ENCODE measurements around the gene ITGA3.

The ITGA3 gene

DNA sequence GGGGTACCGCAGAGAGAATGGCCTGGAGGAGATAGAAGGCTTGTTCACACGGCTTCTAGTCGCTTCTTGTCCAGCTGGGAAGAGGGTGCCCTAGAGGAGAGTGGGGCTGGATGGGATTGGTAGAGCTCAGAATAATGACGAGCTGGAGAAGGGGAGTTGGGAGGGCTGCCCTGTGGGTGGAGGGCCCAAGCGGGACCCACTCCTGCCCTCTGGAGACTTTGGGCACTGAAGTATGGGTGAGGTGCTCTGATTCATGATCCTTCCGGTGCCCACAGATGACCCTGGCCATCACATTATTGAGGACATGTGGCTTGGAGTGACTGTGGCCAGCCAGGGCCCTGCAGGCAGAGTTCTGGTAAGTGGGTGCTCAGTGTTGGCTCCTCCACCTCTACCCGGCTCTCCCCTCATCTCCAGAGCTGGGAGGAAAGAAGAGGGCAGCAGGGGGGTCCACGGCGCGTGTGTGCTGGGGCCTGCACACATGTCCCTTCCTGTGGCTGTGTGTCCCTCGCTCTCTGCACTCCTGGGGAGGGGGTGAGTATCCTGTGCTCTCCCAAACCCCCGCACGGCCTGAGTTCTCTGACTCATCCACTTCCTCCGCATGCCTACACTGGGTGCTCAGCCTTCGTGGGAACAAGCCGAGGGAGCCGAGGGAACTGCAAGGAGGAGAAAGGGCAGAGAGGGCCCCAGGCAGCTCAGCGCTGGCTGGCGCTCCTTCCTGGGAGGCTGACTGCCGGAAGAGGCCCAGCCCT is 8.5 kb downstream of the ITGA3 start:
- Histone ChIP-seq H3K4me3 (ENCODE audit: low read length) (no peak overlapping the region), H3K9me3 (ENCODE audit: insufficient read depth, low read depth, low read length) (no peaks in the 10 kb centered on the region), H3K9ac (ENCODE audit: low read depth, low read length) (no peak overlapping the region), H3K4me1 (ENCODE audit: insufficient read depth, low read length) (no peaks in the 10 kb centered on the region; the same call in 1 of the 2 replicates), H3K27me3 (ENCODE audit: insufficient read depth, low read length) (no peaks in the 10 kb centered on the region), H3K36me3 (ENCODE audit: insufficient read depth, low read depth, low read length) (no peaks in the 10 kb centered on the region), H3K27ac (ENCODE audit: low read length) (no peak overlapping the region)

DNA sequence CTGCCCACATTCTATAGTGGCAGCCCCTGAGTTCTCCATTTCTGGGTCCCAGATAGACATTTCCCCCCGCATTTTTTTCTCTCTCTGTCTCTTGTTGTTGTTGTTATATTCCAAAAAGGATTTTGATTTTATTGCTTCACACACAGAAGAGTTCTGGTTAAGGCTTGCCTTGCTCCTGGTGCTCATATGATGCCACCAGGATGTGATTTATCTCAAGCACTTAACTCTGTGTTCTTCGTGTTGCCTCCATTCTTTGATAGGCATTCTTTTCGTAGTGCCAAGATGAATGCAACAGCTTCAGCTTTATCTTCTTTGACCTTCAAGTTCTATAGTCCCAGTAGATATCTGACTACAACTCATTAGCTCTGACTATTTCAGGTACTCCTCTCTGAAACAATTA is 9.1 kb downstream of the ITGA3 start:
- H3K4me1 ChIP-seq (ENCODE audit: insufficient read depth, low read length) = no peaks in the 10 kb centered on the region
- no peaks in the 10 kb centered on the region for H3K27me3 ChIP-seq (ENCODE audit: insufficient read depth, low read length)
- no peaks in the 10 kb centered on the region for H3K36me3 ChIP-seq (ENCODE audit: insufficient read depth, low read depth, low read length)
- no peaks in the 10 kb centered on the region for H3K9me3 ChIP-seq (ENCODE audit: insufficient read depth, low read depth, low read length)
- H3K9ac ChIP-seq (ENCODE audit: low read depth, low read length) = no peak overlapping the region
- H3K4me3 ChIP-seq (ENCODE audit: low read length) = no peak overlapping the region
- H3K27ac ChIP-seq (ENCODE audit: low read length) = no peak overlapping the region

DNA sequence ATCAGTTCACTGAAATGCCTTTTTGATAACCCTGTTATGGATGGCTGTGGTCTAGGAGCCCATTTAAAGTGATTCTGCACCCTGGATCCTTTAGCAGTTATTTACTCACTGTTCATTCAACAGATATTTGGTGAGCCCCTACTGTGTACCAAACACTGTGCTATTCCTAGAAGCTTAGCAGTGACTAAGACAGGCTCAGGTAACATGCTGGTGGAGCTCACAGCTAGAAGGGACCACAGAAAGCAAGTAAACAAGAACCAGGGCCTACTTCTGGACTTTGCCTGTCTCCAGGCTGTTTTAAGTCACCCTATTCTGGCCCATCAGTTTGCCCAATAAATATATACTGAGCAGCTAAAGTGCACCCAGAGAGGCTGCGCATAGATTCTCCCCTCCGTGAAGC is 11.1 kb downstream of the ITGA3 start:
- no peak overlapping the region for H3K9ac ChIP-seq (ENCODE audit: low read depth, low read length)
- no peak overlapping the region for H3K4me3 ChIP-seq (ENCODE audit: low read length)
- no peaks in the 10 kb centered on the region for H3K27me3 ChIP-seq (ENCODE audit: insufficient read depth, low read length)
- H3K4me1 ChIP-seq (ENCODE audit: insufficient read depth, low read length) = no peaks in the 10 kb centered on the region
- H3K9me3 ChIP-seq (ENCODE audit: insufficient read depth, low read depth, low read length) = no peaks in the 10 kb centered on the region
- no peaks in the 10 kb centered on the region for H3K36me3 ChIP-seq (ENCODE audit: insufficient read depth, low read depth, low read length)
- no peak overlapping the region for H3K27ac ChIP-seq (ENCODE audit: low read length)

DNA sequence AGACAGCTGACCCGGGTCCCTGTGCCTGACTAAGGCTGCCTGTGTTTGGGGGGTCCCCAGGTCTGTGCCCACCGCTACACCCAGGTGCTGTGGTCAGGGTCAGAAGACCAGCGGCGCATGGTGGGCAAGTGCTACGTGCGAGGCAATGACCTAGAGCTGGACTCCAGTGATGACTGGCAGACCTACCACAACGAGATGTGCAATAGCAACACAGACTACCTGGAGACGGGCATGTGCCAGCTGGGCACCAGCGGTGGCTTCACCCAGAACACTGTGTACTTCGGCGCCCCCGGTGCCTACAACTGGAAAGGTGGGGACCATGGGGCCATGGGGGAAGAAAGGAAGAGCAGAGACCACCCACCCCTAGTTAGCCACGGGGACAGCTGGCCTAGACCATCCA is 12.1 kb downstream of the ITGA3 start:
- H3K9me3 ChIP-seq (ENCODE audit: insufficient read depth, low read depth, low read length) = no peaks in the 10 kb centered on the region
- no peaks in the 10 kb centered on the region for H3K36me3 ChIP-seq (ENCODE audit: insufficient read depth, low read depth, low read length)
- no peak overlapping the region for H3K27ac ChIP-seq (ENCODE audit: low read length)
- H3K4me3 ChIP-seq (ENCODE audit: low read length) = no peak overlapping the region
- H3K27me3 ChIP-seq (ENCODE audit: insufficient read depth, low read length) = no peaks in the 10 kb centered on the region
- no peak overlapping the region for H3K9ac ChIP-seq (ENCODE audit: low read depth, low read length)
- H3K4me1 ChIP-seq (ENCODE audit: insufficient read depth, low read length) = no peaks in the 10 kb centered on the region

DNA sequence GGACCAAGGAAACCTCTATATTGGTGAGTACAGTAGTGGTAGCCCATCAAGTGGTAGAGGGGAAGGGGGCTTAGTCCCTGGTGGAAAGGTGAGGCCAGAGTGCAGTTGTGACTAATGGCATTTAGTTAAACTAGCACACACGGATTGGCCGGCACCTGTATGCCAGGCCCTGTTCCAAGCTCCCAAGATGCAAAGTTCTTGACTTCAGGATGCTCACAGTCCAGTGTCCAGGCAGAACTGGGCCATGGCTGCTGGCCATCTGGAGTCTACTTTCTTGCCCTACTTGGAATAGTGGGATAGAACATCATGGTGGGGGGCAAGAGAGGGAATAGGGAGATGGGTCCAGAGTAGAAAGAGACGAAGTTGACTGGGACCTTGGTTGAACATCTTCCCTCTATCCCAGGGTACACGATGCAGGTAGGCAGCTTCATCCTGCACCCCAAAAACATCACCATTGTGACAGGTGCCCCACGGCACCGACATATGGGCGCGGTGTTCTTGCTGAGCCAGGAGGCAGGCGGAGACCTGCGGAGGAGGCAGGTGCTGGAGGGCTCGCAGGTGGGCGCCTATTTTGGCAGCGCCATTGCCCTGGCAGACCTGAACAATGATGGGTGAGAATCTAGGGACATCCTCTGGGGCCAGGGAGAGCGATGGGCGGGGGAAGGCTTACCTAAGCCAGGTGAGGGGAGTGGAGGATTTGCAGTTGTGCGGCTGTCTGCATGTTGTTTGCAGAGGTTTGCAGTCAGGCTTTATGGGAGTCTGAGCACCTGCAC is 15.2 kb downstream of the ITGA3 start:
- Histone ChIP-seq H3K27ac (ENCODE audit: low read length) (no peak overlapping the region), H3K9me3 (ENCODE audit: insufficient read depth, low read depth, low read length) (no peaks in the 10 kb centered on the region), H3K9ac (ENCODE audit: low read depth, low read length) (no peak overlapping the region), H3K36me3 (ENCODE audit: insufficient read depth, low read depth, low read length) (no peaks in the 10 kb centered on the region), H3K4me1 (ENCODE audit: insufficient read depth, low read length) (no peaks in the 10 kb centered on the region), H3K4me3 (ENCODE audit: low read length) (no peak overlapping the region), H3K27me3 (ENCODE audit: insufficient read depth, low read length) (peaks cover 5% of the 10 kb centered on the region; the same call in 1 of the 2 replicates)

DNA sequence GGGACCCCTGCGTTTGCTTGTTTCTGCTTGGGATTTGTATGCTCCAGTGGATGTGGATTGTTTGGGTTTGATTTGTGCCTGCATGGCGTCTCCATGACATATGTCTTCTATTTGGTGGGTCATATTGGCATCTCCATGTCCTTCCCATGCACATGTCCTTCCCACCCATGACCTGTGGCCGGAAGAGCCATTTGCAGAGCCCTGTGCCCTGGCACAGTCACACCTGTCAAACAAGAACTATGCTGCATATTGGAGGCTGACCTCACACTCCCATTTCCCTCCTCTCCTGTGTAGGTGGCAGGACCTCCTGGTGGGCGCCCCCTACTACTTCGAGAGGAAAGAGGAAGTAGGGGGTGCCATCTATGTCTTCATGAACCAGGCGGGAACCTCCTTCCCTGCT is 15.8 kb downstream of the ITGA3 start:
- H3K9ac ChIP-seq (ENCODE audit: low read depth, low read length) = no peak overlapping the region
- no peak overlapping the region for H3K27ac ChIP-seq (ENCODE audit: low read length)
- H3K27me3 ChIP-seq (ENCODE audit: insufficient read depth, low read length) = peaks cover 9% of the 10 kb centered on the region; the same call in 1 of the 2 replicates
- H3K9me3 ChIP-seq (ENCODE audit: insufficient read depth, low read depth, low read length) = no peaks in the 10 kb centered on the region
- no peaks in the 10 kb centered on the region for H3K4me1 ChIP-seq (ENCODE audit: insufficient read depth, low read length)
- no peak overlapping the region for H3K4me3 ChIP-seq (ENCODE audit: low read length)
- no peaks in the 10 kb centered on the region for H3K36me3 ChIP-seq (ENCODE audit: insufficient read depth, low read depth, low read length)

DNA sequence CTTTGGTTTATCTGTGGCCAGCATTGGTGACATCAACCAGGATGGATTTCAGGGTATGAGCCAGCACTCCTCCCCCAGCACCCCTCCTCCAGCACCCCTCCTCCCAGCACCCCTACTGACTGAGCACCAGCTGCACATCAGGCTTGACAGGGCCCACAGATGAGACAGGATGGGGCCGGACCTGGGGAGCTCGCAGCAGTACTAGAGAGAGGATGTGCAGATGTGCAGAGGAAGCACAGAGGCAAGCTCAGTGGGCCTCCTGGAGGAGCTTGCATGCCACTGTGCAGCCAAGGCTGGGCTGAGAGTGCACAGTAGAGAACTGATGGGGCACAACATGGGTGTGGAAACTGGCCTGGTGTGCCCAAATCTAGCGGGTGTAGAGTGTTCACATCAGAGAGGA is 16.2 kb downstream of the ITGA3 start:
- H3K27me3 ChIP-seq (ENCODE audit: insufficient read depth, low read length) = peaks cover 9% of the 10 kb centered on the region; the same call in 1 of the 2 replicates
- no peaks in the 10 kb centered on the region for H3K9me3 ChIP-seq (ENCODE audit: insufficient read depth, low read depth, low read length)
- H3K4me1 ChIP-seq (ENCODE audit: insufficient read depth, low read length) = no peaks in the 10 kb centered on the region
- H3K9ac ChIP-seq (ENCODE audit: low read depth, low read length) = no peak overlapping the region
- H3K4me3 ChIP-seq (ENCODE audit: low read length) = no peak overlapping the region
- no peak overlapping the region for H3K27ac ChIP-seq (ENCODE audit: low read length)
- no peaks in the 10 kb centered on the region for H3K36me3 ChIP-seq (ENCODE audit: insufficient read depth, low read depth, low read length)

DNA sequence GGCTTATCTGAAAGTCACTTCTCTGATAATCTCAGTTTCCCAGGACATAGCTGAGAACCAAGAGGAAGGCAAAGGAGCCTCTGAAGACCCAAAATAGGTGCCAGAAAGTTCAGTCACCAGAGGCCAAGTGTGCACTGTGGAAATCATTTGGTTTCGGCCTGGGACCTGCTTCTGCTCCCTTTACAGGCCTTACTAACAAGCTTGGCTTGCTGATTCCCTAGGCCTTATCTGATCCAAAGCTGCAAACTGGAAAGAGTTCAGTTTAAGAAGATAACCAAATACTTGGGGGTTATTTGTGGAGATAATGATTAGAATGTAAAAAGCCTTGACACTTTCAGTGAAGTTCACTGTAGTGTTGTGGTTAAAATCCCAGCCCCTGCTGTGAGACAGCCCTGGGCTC is 17.0 kb downstream of the ITGA3 start:
- Histone ChIP-seq H3K9me3 (ENCODE audit: insufficient read depth, low read depth, low read length) (no peaks in the 10 kb centered on the region), H3K9ac (ENCODE audit: low read depth, low read length) (no peak overlapping the region), H3K36me3 (ENCODE audit: insufficient read depth, low read depth, low read length) (no peaks in the 10 kb centered on the region), H3K27me3 (ENCODE audit: insufficient read depth, low read length) (peaks cover 9% of the 10 kb centered on the region; the same call in 1 of the 2 replicates), H3K4me1 (ENCODE audit: insufficient read depth, low read length) (no peaks in the 10 kb centered on the region), H3K27ac (ENCODE audit: low read length) (no peak overlapping the region), H3K4me3 (ENCODE audit: low read length) (no peak overlapping the region)

DNA sequence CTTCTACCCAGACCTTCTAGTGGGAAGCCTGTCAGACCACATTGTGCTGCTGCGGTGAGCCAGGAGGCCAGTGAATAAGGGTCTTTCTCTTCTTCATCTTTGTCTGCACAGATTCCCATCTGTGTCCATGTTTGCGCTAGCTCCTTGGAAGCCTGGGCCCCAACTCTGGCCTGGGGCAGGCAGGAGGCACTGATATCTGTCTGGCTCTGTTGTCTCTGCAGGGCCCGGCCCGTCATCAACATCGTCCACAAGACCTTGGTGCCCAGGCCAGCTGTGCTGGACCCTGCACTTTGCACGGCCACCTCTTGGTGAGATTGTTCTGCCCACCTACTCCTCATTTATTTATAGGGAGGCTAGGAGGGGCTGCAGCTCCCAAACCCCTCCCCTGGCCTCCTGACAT is 18.3 kb downstream of the ITGA3 start:
- Histone ChIP-seq H3K27me3 (ENCODE audit: insufficient read depth, low read length) (peaks cover 9% of the 10 kb centered on the region; the same call in 1 of the 2 replicates), H3K36me3 (ENCODE audit: insufficient read depth, low read depth, low read length) (no peaks in the 10 kb centered on the region), H3K9me3 (ENCODE audit: insufficient read depth, low read depth, low read length) (no peaks in the 10 kb centered on the region), H3K4me3 (ENCODE audit: low read length) (no peak overlapping the region), H3K9ac (ENCODE audit: low read depth, low read length) (no peak overlapping the region), H3K27ac (ENCODE audit: low read length) (no peak overlapping the region), H3K4me1 (ENCODE audit: insufficient read depth, low read length) (no peaks in the 10 kb centered on the region)

DNA sequence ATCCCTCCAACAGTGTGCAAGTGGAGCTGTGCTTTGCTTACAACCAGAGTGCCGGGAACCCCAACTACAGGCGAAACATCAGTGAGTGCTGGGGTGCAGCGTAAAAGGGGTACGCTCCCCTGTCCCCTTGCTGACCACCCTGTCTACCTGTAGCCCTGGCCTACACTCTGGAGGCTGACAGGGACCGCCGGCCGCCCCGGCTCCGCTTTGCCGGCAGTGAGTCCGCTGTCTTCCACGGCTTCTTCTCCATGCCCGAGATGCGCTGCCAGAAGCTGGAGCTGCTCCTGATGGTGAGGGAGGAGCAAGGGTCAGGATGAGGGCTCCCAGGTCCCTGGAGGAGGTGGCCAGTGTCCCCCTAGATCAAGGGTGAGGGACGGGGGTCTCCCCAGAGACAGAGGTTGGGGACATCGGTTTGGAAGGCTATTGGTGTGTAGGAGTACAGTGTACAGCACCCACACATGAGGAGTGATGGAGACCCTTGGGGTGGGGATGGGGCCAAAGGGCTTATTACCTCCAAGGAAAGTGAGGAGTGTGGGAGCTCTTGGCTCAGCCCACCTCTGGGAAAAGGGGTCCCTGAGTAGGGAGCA is 19.6 kb downstream of the ITGA3 start:
- Histone ChIP-seq H3K27me3 (ENCODE audit: insufficient read depth, low read length) (peaks cover 9% of the 10 kb centered on the region; the same call in 1 of the 2 replicates), H3K9ac (ENCODE audit: low read depth, low read length) (no peak overlapping the region), H3K4me1 (ENCODE audit: insufficient read depth, low read length) (no peaks in the 10 kb centered on the region), H3K4me3 (ENCODE audit: low read length) (no peak overlapping the region), H3K9me3 (ENCODE audit: insufficient read depth, low read depth, low read length) (no peaks in the 10 kb centered on the region), H3K36me3 (ENCODE audit: insufficient read depth, low read depth, low read length) (no peaks in the 10 kb centered on the region), H3K27ac (ENCODE audit: low read length) (no peak overlapping the region)

DNA sequence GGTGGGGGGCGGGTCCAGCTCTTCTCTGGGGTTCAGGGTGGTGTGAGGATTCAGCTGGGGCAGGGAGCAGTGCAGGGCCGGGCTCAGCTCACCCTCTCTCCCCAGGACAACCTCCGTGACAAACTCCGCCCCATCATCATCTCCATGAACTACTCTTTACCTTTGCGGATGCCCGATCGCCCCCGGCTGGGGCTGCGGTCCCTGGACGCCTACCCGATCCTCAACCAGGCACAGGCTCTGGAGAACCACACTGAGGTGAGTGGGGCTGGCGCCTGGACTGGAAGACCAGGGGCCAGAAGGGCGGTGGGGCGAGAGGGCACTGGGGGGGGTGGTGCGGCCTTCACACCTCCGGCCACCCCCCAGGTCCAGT is 20.3 kb downstream of the ITGA3 start:
- H3K27ac ChIP-seq (ENCODE audit: low read length) = no peak overlapping the region
- no peak overlapping the region for H3K9ac ChIP-seq (ENCODE audit: low read depth, low read length)
- H3K36me3 ChIP-seq (ENCODE audit: insufficient read depth, low read depth, low read length) = peaks cover 2% of the 10 kb centered on the region; the same call in 1 of the 2 replicates
- peaks cover 9% of the 10 kb centered on the region; the same call in 1 of the 2 replicates for H3K27me3 ChIP-seq (ENCODE audit: insufficient read depth, low read length)
- H3K4me1 ChIP-seq (ENCODE audit: insufficient read depth, low read length) = no peaks in the 10 kb centered on the region
- no peak overlapping the region for H3K4me3 ChIP-seq (ENCODE audit: low read length)
- no peaks in the 10 kb centered on the region for H3K9me3 ChIP-seq (ENCODE audit: insufficient read depth, low read depth, low read length)

Measured in iPS-20b (cell line).